Lung (tissue), 12 donors: ENCODE measurements around the gene MSMB. TPM values are rescaled to one million over a fixed set of nuclear protein-coding genes. Genes with fewer than 3 reads are reported as not detected.
A peak's percentile ranks its signal among the peaks of the same experiment; 100 is the strongest.

ENCODE experiments used
- ATAC-seq: fragments of 200-7000 bp; cut with Tn5 transposase; one replicate; pipeline ENCODE4 v1.9.1; 2020; ENCODE audit warnings: moderate number of reproducible peaks; ENCODE audit not compliant: insufficient read depth, low FRiP score
- DNase-seq, 3 donors: peaks; one replicate each; pipeline ENCODE4 v3.0.0-alpha.2; 2013 to 2017
- H3K27ac ChIP-seq, 2 donors: one replicate each; pipeline ENCODE4 v1.5.1; 2013; ENCODE audit warnings: mild to moderate bottlenecking in 2 of 2, moderate library complexity in 2 of 2, control low read depth in 1 of 2, inconsistent platforms in 1 of 2, low read depth in 1 of 2, low read length in 1 of 2
- H3K27me3 ChIP-seq, 3 donors: one replicate each; pipeline ENCODE4 v1.5.1; 2013; ENCODE audit warnings: low read length in 2 of 3; ENCODE audit not compliant: control insufficient read depth in 3 of 3, insufficient read depth in 3 of 3
- H3K36me3 ChIP-seq, 4 donors: one replicate each; pipeline ENCODE4 v1.5.1; 2013; ENCODE audit warnings: low read length in 4 of 4, mild to moderate bottlenecking in 1 of 4, moderate library complexity in 1 of 4; ENCODE audit not compliant: control insufficient read depth in 4 of 4, insufficient read depth in 4 of 4
- H3K4me1 ChIP-seq, 5 donors: one replicate each; pipeline ENCODE4 v1.5.1; 2013; ENCODE audit warnings: low read length in 5 of 5, mild to moderate bottlenecking in 2 of 5, moderate library complexity in 1 of 5; ENCODE audit not compliant: control insufficient read depth in 5 of 5, insufficient read depth in 5 of 5
- H3K4me3 ChIP-seq: one replicate; pipeline ENCODE4 v1.5.1; 2013; ENCODE audit warnings: mild to moderate bottlenecking, control low read depth, moderate library complexity
- H3K9ac ChIP-seq, 2 donors: one replicate each; pipeline ENCODE4 v1.5.1; 2013; ENCODE audit warnings: low read length in 2 of 2, control low read depth in 1 of 2; ENCODE audit not compliant: insufficient read depth in 1 of 2
- H3K9me3 ChIP-seq, 4 donors: one replicate each; pipeline ENCODE4 v1.5.1; 2013; ENCODE audit warnings: low read length in 3 of 4, mild to moderate bottlenecking in 1 of 4, moderate library complexity in 1 of 4; ENCODE audit not compliant: control insufficient read depth in 4 of 4, insufficient read depth in 3 of 4
- CTCF ChIP-seq: IDR thresholded peaks from 2 replicates; pipeline ENCODE4 v1.5.1; 2012; ENCODE audit warnings: mild to moderate bottlenecking; ENCODE audit errors: control extremely low read depth, extremely low read depth
- WGBS, 2 donors: extraction: QIAGEN DNeasy Blood & Tissue Kit; methylation state at CpG; one replicate each; pipeline ENCODE4 v1.1.7; 2013; 5-methylcytosine and 5-hydroxymethylcytosine counted together
- polyA plus RNA-seq, 2 donors: library from polyadenylated mRNA; stranded (reverse); fragments of 200-250 nt; gene quantifications; one replicate each; pipeline ENCODE4 v1.2.1, GENCODE V29; 2013
- total RNA-seq, 2 donors: library from RNA; depleted of rRNA in 1 of 2; stranded (reverse); fragments of >200 nt in 1 of 2; gene quantifications; one replicate each; pipeline ENCODE4 v1.2.1, GENCODE V29; 2014 to 2021
- donor health status: control.
- donor health status: control.
- donor health status: Bipolar disorder and iron deficiency.
- donor health status: healthy.
- donor health status: DM: yes; HTN: yes; CAD: no.

Gene MSMB
- total and polyA plus RNA-seq, 4 donors, result 0.64 to 62.7 (median 18.5) TPM; not detected in 1

DNA sequence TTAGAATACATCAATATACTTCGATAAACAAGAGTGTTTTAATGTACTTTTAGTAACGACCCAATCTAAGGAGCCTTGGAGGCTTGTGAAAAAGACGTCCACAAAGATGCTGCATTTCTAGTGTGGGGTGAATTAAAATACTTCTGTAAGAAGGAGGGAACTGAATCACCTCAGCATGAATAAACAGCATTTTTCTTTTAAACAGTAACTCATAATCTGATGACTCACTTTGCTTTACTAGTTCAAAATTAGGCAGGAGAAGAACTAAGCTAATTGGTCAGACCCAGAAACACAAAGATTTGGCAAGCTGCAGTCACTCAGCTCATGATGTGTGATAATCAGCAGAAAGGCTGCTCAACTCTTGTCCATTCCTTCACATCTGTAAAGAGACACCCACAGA is 39.9 kb downstream of the MSMB start:
- peak; percentile 43 for ATAC-seq
- Histone ChIP-seq H3K27ac (no peak overlapping the region), H3K9me3 (no peaks in the 10 kb centered on the region), H3K4me3 (no peak overlapping the region), H3K36me3 (peaks cover 36 to 53% (median 47%) of the 10 kb centered on the region in 4 donors), H3K9ac (no peak overlapping the region), H3K4me1 (no peaks in the 10 kb centered on the region), H3K27me3 (no peaks in the 10 kb centered on the region)
- DNase-seq, result no peak
- no peak for TF ChIP-seq CTCF
- 87 to 94% methylated on average over 3 of the region's 3 CpGs for WGBS, 2 donors

- whole genome bisulfite sequencing, 2 donors, result 87 to 88% methylated on average over 4 of the region's 4 CpGs
- no peak for TF ChIP-seq CTCF
- Histone ChIP-seq H3K36me3 (peaks cover 35 to 57% (median 41%) of the 10 kb centered on the region in 4 donors), H3K27ac (no peak overlapping the region), H3K9ac (no peak overlapping the region), H3K4me1 (no peaks in the 10 kb centered on the region), H3K4me3 (no peak overlapping the region), H3K27me3 (no peaks in the 10 kb centered on the region), H3K9me3 (no peaks in the 10 kb centered on the region)
- DNase-seq (no peak), ATAC-seq (no peak)
Observed at GRCh38 chr10:46005383-46005782, 40.7 kb downstream of the MSMB start.

GRCh38 chr10:46004963-46005362 is 41.1 kb downstream of the MSMB start:
- Histone ChIP-seq H3K9me3 (no peaks in the 10 kb centered on the region), H3K36me3 (peaks cover 33 to 59% (median 39%) of the 10 kb centered on the region in 4 donors), H3K27ac (no peak overlapping the region), H3K4me3 (no peak overlapping the region), H3K9ac (no peak overlapping the region), H3K27me3 (no peaks in the 10 kb centered on the region), H3K4me1 (no peaks in the 10 kb centered on the region)
- ATAC-seq (no peak), DNase-seq (no peak)
- 94 to 97% methylated on average over 2 of the region's 2 CpGs for WGBS, 2 donors
- TF ChIP-seq CTCF, result no peak
